Muscle of leg (tissue), 11 donors: ENCODE measurements around the gene FHIT. TPM values are rescaled to one million over a fixed set of nuclear protein-coding genes. Genes with fewer than 3 reads are reported as not detected.
A peak's percentile ranks its signal among the peaks of the same experiment; 100 is the strongest.
"Not testable (repeated sequence)": the region's sequence is repeated elsewhere in the genome, so short reads cannot be mapped to it uniquely, and the experiment has no call there.

ENCODE experiments used
- DNase-seq: peaks from one replicate; pipeline ENCODE4 v3.0.0; 2013
- H3K27ac ChIP-seq: one replicate; pipeline ENCODE4 v1.5.1; 2013; ENCODE audit warnings: mild to moderate bottlenecking, low read length, control low read depth
- H3K27me3 ChIP-seq: one replicate; pipeline ENCODE4 v1.6.1; 2013; ENCODE audit warnings: low read length; ENCODE audit not compliant: control insufficient read depth, insufficient read depth
- H3K36me3 ChIP-seq: one replicate; pipeline ENCODE4 v1.6.1; 2013; ENCODE audit warnings: low read length; ENCODE audit not compliant: control insufficient read depth, insufficient read depth
- H3K4me1 ChIP-seq: one replicate; pipeline ENCODE4 v1.6.1; 2013; ENCODE audit warnings: low read length; ENCODE audit not compliant: control insufficient read depth, insufficient read depth
- H3K4me3 ChIP-seq: one replicate; pipeline ENCODE4 v1.5.1; 2013; ENCODE audit warnings: low read length, control low read depth
- H3K9me3 ChIP-seq: replicated peaks from 2 replicates; pipeline ENCODE4 v1.6.1; 2013; ENCODE audit warnings: low read depth, low read length; ENCODE audit not compliant: control insufficient read depth
- WGBS: methylation state at CpG from one replicate; pipeline ENCODE4 v1.1.5; 2013; ENCODE audit warnings: missing lambda C conversion rate; ENCODE audit not compliant: insufficient coverage; 5-methylcytosine and 5-hydroxymethylcytosine counted together
- polyA plus RNA-seq, 8 donors: library from polyadenylated mRNA; unstranded; fragments of 120-200 nt; gene quantifications; one replicate each; pipeline versions ENCODE4 v1.2.1 to v1.2.3, GENCODE V29; 2013; ENCODE audit warnings: inconsistent platforms in 1 of 8, low replicate concordance in 1 of 8; ENCODE audit not compliant: insufficient read length in 8 of 8, insufficient read depth in 1 of 8
- total RNA-seq: library from RNA; stranded (reverse); fragments of 120-200 nt; gene quantifications from one replicate; pipeline ENCODE4 v1.2.4, GENCODE V29; 2013

FHIT gene
- total and polyA plus RNA-seq, 9 donors, result 4.1 to 8.0 (median 5.3) TPM

- Histone ChIP-seq H3K9me3 (no peaks in the 10 kb centered on the region), H3K27me3 (no peaks in the 10 kb centered on the region), H3K36me3 (no peaks in the 10 kb centered on the region), H3K27ac (no peak overlapping the region), H3K4me3 (no peak overlapping the region), H3K4me1 (no peaks in the 10 kb centered on the region)
- no peak for DNase-seq
Measured at GRCh38 chr3:61233746-61234145, 17.5 kb downstream of the FHIT start.

GRCh38 chr3:61231693-61232092 lies 19.6 kb downstream of the FHIT start:
- no peaks in the 10 kb centered on the region for H3K36me3 ChIP-seq
- H3K4me1 ChIP-seq, result no peaks in the 10 kb centered on the region
- DNase-seq, result no peak
- H3K4me3 ChIP-seq, result no peak overlapping the region
- H3K9me3 ChIP-seq, result no peaks in the 10 kb centered on the region
- H3K27me3 ChIP-seq, result no peaks in the 10 kb centered on the region
- H3K27ac ChIP-seq, result no peak overlapping the region

- Histone ChIP-seq H3K9me3 (no peaks in the 10 kb centered on the region), H3K36me3 (no peaks in the 10 kb centered on the region), H3K27me3 (no peaks in the 10 kb centered on the region), H3K4me3 (no peak overlapping the region), H3K27ac (no peak overlapping the region), H3K4me1 (no peaks in the 10 kb centered on the region)
- peak; percentile 16 for DNase-seq
- no CpG with 5 or more reads among the region's 2 CpGs for WGBS
Measured at GRCh38 chr3:61227799-61228198, 23.5 kb downstream of the FHIT start.

- Histone ChIP-seq H3K4me3 (no peak overlapping the region), H3K27me3 (no peaks in the 10 kb centered on the region), H3K4me1 (no peaks in the 10 kb centered on the region), H3K27ac (no peak overlapping the region), H3K36me3 (no peaks in the 10 kb centered on the region), H3K9me3 (no peaks in the 10 kb centered on the region)
- DNase-seq, result no peak
- WGBS, result 67% methylated on average over 3 of the region's 6 CpGs
Measured at GRCh38 chr3:61226166-61226686, 25.0 kb downstream of the FHIT start.

GRCh38 chr3:61224823-61225222 lies 26.4 kb downstream of the FHIT start:
- 86% methylated on average over 1 of the region's 2 CpGs for WGBS
- Histone ChIP-seq H3K9me3 (no peaks in the 10 kb centered on the region), H3K36me3 (no peaks in the 10 kb centered on the region), H3K27ac (no peak overlapping the region), H3K27me3 (no peaks in the 10 kb centered on the region), H3K4me3 (no peak overlapping the region), H3K4me1 (no peaks in the 10 kb centered on the region)
- DNase-seq, result no peak

GRCh38 chr3:61223451-61223850 lies 27.8 kb downstream of the FHIT start:
- Histone ChIP-seq H3K36me3 (no peaks in the 10 kb centered on the region), H3K4me3 (no peak overlapping the region), H3K27me3 (no peaks in the 10 kb centered on the region), H3K9me3 (no peaks in the 10 kb centered on the region), H3K27ac (no peak overlapping the region), H3K4me1 (no peaks in the 10 kb centered on the region)
- no peak for DNase-seq
- WGBS, result no CpG with 5 or more reads among the region's 2 CpGs

- no peaks in the 10 kb centered on the region for H3K9me3 ChIP-seq
- no peak overlapping the region for H3K4me3 ChIP-seq
- H3K27ac ChIP-seq, result no peak overlapping the region
- H3K36me3 ChIP-seq, result no peaks in the 10 kb centered on the region
- 87% methylated on average over 4 of the region's 7 CpGs for WGBS
- no peaks in the 10 kb centered on the region for H3K27me3 ChIP-seq
- H3K4me1 ChIP-seq, result no peaks in the 10 kb centered on the region
- DNase-seq, result no peak
Measured at GRCh38 chr3:61222467-61222866, 28.8 kb downstream of the FHIT start.

- Histone ChIP-seq H3K4me1 (no peaks in the 10 kb centered on the region), H3K4me3 (no peak overlapping the region), H3K36me3 (no peaks in the 10 kb centered on the region), H3K27me3 (no peaks in the 10 kb centered on the region), H3K27ac (no peak overlapping the region), H3K9me3 (peaks cover 3% of the 10 kb centered on the region)
- WGBS, result 88% methylated on average over 6 of the region's 6 CpGs
- DNase-seq, result no peak
Measured at GRCh38 chr3:61221759-61222362, 29.4 kb downstream of the FHIT start.

- Histone ChIP-seq H3K27me3 (no peaks in the 10 kb centered on the region), H3K9me3 (peaks cover 3% of the 10 kb centered on the region), H3K4me1 (no peaks in the 10 kb centered on the region), H3K4me3 (no peak overlapping the region), H3K36me3 (no peaks in the 10 kb centered on the region), H3K27ac (no peak overlapping the region)
- no peak for DNase-seq
- WGBS, result 75% methylated on average over 2 of the region's 4 CpGs
Measured at GRCh38 chr3:61218504-61218903, 32.7 kb downstream of the FHIT start.

GRCh38 chr3:61216171-61216570 lies 35.1 kb downstream of the FHIT start:
- not testable (repeated sequence) for H3K9me3 ChIP-seq, H3K4me3 ChIP-seq, H3K27ac ChIP-seq, H3K27me3 ChIP-seq, H3K4me1 ChIP-seq, DNase-seq, H3K36me3 ChIP-seq
- 67% methylated on average over 1 of the region's 3 CpGs for WGBS

- Histone ChIP-seq H3K4me3 (no peak overlapping the region), H3K9me3 (no peaks in the 10 kb centered on the region), H3K27me3 (no peaks in the 10 kb centered on the region), H3K36me3 (no peaks in the 10 kb centered on the region), H3K27ac (no peak overlapping the region), H3K4me1 (no peaks in the 10 kb centered on the region)
- no peak for DNase-seq
- WGBS, result 88% methylated on average over 10 of the region's 17 CpGs
Measured at GRCh38 chr3:61202086-61202485, 49.2 kb downstream of the FHIT start.
